HT-29 (cell line): ENCODE data around the gene CASQ2. TPM values are rescaled to one million over a fixed set of nuclear protein-coding genes. Genes with fewer than 3 reads are reported as not detected.

ENCODE experiments used
- DNase-seq: peaks from one replicate; pipeline ENCODE4 v3.0.0-alpha.2; 2015; ENCODE audit warnings: low spot score
- total RNA-seq: library from RNA; depleted of rRNA; stranded (reverse); fragments of >200 nt; shearing (Covaris generic); gene quantifications from 2 replicates; pipeline ENCODE4 v1.2.3, GENCODE V29; 2014; rRNA removed

The CASQ2 gene
- total RNA-seq, result not detected in 2 replicates

DNA sequence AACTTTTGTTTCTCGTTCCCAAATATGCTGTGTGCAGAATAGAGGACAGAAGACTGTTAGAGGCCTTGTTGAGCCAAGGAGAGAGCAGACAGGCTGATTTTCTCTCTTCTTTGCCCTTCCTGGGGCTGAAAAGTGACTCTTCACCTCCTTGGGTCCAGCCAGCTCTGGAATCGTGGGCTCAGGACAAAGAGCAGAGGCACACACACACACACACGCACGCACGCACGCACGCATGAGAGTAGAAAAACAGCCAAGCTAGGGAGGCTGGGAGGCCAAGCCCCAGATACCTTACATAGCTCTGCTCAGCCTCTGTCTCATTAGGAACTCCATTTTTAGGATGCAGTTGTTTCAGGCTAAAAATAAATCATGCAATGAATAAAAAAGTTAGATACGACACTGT is at the start of gene CASQ2:
Gene CASQ2, minus strand, starts transcription at position 166 of the 400 bp plus-strand sequence. CDS start 173 bp downstream, outside the sequence.
- DNase-seq, result no peak

DNA sequence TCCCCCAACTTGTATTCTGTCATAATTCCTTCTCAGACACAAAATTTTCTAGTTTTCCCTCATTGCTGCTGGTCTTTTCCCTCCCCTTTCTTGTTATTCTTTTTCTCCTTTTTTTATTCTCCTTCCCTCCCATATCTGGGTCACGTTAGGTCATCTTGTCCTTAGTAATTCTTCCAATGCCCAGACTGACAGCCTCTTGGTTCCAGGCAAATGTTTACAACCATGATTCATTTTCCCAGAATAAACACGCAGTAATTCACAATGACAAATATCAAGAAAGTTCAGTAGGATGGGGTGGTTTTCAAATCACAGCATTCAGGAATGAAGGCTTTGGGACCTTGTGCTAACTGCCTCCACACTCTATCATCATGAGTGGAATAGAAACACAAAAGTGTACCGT is 47.2 kb upstream of the CASQ2 start:
- no peak for DNase-seq

DNA sequence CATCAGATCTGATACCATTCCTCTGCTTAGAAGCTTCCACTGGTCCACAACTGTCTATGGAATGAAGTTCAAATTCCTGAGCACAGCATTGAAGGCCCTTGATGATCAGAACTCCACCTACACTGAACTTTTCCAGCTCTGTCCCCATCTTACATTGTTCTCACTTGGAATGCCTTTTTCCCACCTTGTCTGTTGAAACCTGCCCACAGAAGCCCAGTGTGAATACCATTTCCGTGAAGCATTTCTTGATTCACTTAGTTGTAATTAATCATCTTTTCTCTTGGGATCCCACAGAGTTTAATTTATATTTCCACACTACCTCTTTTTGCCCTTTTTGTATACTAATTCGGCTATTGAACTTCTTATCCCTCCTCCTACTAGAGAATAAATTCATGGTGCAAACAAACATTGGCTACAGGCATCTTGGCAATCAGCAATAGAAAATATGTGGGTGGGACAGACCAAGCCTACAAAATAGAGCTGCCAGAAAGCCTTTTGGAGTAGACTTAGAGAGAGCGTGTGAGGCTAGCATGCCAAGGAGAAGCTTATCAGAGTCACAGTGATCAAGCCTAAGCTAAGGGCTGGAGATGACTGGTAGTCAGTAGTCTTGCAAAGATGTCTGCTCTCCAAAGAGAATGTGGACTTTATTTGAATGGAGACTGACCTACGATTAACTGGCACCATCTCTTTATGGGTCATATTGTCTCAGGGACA is 46.3 kb upstream of the CASQ2 start:
- peak; percentile 21 for DNase-seq

DNA sequence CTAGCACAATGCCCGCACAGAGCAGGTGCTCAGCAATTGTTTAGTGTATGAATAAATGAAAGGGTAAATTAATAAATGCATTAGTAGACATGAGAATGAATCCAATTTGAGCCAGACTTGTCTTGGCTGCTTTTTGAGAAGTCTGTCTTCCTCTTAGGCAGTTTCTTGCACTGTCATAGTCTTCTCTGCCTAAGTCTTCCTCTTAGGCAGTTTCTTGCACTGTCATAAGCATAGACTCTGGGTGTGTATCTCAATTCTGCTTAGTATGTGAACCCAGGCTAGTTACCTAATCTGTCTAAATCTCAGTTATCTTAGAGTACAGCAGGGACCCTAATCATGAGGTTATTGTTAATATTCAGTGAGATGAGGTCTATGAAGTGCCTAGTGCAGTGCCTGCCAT is 45.2 kb upstream of the CASQ2 start:
- no peak for DNase-seq

DNA sequence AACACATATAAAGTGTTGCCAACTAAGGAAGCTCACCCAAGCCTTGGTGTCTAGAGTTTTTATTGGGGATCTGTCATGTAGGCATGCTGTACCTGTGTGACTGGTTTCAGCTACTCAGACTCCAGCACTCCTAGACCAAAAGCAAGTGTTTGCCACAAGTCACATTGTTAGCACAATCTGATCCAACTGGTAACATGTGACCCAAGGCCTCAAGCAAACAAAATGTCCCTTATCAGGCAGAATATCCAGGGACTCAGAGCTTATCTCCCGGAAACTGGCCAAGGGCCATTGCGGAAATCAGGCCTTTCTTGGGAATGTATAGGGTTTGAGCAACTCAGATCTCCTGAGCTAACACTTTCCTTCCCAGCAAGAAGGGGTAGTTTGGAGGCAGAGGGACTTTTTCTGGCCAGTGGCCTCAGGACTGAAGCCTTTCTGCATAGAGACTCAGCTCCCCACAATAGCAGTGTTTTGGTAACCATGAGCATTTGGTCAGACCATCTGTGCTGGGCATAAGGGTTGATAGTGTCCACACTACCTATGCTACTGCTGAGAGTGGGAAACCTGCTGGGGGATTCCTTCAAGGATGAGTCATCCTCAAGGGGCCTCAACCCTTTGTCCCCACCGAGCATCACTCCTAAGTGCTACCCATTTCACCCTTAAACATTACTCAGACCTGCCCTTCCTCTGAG is 42.8 kb upstream of the CASQ2 start:
- DNase-seq, result peak; percentile 45

DNA sequence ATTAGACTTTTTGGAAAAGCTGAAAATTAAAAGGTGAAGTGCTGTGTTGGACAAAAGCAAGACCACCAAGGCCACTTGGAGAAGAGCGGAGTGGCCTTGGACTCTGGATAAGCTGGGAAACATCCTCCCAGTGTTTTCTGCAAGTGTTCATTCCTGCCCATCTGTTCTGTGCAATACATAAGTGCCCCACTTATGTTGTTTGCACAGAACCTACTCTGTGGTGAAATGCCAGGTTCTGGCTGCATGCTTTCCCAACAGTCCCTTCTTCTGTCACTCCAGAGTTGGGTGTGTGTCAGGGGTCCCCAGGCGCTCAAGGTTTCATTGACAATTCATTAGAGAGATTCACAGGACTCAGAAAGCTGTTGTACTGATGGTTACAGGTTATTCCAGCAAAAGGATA is 42.1 kb upstream of the CASQ2 start:
- no peak for DNase-seq

DNA sequence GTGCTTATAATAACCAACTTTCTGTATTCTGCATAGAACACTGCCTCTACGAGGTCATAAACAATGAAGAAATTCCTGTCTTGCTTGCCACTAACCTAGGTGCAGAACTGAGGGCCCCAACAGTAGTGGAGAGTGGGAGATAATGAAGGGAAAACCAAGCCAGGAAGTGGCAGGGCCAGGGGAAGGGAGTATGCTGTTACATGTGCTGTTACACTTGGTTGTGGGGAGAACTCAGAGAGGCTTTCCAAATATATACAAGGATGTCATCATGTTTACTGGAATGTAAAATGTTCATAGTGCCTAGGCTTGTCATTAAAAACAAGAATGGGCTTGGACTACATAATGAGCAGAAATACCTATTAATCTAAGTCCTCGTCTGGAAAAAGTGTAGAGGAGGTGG is 41.3 kb upstream of the CASQ2 start:
- no peak for DNase-seq

DNA sequence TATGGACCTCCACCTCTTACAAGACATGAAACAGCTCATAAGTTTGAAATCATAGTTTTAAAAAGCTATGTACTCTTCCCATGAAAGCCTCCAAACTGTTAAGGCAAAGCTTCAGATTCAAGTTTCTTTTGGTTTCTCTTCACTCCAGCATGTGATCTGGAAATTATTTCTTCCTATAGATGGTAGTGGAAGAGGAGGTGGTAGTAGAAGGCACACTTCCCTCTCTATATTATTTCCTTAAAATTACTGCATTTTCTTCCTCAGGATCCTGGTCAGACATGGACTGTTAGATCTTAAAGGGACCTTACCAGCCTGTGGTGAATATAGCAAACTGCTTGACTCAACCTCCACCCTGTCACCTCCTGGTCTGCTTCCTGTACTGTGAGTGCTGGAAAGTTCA is 40.6 kb upstream of the CASQ2 start:
- no peak for DNase-seq

DNA sequence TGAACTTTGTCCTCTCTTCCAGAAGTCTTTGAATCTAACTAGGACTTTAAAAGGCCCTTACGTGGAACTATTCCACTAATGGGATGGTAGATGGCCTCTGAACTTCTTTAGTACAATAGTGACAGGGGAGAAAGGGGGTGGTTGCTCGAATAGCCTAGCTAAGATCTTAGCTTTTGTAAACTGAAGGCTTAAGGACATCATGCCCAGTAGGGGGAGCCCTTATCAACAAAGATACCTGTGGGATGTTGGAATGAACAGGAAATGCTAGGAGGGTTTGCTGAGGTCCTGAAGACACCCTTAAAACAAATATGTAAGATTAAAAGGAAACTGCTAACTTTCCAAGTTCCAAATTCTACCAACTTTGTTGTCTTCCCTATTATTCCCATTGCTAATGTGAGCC is 39.2 kb upstream of the CASQ2 start:
- peak; percentile 83 for DNase-seq

DNA sequence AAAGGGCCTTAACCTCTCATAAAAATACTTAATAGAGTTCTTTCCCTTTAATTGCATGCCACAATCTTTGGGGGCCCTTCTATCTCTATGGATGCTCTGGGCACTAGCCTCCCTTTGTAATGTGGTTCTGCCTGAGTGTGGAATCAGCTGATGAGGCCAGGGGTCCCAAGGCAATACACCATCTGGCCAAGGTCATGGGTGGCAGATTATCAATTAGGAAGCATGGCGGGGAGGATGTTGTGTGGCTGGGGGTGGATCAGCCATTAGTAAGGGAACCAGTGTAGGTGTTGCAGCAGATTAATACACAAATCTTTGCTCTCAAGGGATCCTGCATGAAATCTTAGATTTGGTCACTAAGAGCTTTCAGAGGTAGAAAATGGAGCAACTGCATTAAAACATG is 37.1 kb upstream of the CASQ2 start:
- no peak for DNase-seq

DNA sequence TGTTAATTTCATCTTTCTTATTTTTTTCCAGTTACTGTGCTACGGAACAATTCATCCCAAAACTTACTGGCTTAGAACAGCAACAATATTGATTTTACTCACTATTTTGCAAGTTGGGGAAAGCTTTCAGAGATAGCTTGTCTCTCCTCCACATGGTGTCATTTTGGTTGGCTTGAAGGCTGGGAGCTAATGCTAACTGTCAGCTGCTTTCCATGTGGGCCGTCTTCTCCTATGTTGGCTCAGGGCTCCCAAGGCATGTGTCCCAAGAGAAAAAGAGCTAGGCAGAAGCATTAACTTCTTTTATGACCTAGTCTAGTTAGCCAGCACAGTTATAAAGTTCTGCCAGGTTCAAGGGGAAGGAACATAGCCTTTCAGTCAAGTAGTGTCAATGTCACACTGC is 33.9 kb upstream of the CASQ2 start:
- DNase-seq, result no peak

DNA sequence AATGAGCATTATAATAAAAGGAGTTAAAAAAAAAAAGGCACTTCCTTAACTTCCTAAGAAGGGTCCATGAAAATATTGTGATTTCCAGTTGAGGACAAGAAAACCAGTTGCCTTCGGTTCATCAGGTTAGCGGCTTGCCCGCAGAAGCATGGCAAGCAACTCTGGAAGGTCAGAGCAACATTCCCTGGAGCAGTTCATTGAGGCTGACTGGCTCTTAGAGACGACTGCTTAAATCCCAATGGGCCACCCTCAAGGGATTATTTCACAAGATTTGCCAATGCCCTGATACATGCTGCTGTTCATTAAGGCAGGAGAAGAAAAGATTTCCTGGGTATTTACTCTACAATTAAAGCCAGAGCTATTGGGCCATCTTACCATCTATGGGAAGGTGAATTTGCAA is 29.0 kb upstream of the CASQ2 start:
- no peak for DNase-seq

DNA sequence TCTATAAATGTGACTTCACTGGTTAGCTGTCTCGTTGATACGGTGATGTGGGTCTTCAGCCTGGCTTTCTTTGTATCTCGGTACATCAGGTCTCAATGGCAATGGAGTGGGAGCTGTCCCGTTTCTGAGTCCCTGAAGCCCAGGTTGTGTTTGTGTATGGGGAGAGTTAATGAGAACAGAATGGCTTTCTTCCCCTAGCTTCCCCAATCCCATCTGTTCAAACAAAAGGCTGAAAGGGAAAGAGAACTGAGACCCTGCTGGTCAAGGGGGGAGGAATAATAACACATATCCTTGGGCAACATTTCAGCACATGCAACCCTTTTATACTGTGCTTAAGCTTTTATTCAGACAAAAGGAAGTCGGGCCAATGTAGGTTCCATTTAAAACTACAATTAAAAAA is 28.4 kb upstream of the CASQ2 start:
- DNase-seq, result no peak

DNA sequence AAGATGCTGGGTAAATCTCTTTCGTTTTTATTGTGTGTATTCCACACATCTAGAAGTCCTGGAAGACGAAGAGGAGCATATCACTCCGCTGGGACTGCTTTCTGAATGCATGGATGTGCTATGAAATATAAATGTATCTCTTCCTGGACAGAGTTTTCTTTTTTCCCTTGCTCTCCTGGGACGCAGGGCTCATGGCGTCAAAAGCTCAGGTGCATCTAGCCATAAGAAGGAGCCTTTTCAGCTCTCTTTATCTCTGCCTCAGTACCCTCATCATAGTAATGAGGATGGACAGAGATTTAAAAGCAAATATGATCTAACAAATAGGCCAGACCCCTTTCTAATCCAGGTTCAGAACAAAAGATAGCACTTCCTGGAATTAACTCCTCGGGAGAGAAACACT is 27.5 kb upstream of the CASQ2 start:
- DNase-seq, result no peak

DNA sequence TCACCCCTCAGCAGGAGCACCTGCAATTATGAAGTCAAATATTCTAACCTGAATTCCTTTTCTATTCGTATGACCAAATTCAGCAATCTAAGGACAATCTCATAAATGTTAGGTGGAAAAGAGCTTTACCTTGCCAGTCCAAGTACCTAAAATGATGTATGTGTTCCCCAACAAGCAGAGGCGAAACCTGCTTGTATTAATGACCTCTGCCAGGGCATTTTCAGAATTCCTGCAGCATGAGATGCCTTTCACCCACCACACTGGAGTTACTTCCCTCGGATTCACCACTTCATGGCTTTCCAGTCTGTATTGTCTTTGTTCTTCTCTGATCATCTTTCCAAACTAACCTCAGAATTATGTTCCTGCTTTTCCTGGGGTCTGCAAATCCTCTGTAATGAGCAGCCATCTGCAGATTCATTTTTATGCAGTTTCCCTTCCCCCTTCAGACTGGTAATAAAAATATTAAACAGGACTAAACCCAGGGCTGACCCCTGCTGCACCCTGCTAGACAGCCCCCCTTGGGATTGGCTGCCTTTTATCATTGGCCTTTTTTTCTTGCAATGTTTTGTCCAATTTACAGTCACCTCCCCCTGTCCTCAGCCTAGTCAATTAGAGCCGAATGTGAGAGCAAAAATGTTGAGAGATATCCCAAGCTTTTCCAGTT is 26.6 kb upstream of the CASQ2 start:
- no peak for DNase-seq

DNA sequence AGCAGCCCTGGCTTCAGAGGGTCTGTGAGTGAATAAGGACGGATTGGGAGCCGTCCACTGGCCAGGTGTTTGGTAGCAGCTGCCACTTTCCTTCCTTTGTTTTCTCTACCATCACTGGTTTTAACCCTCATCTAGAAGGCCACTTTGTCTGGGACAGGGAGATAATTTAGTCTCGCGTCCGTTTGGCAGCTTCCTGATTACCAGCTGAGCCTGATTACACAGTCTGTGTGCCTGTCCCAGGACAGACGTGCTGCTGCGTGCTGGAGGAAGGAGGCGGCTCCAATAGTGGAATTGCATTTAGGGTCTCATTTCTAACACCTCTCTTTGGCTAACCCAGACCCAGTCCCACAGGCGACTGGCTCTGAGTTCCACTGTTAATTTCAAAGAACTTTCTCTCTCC is 24.6 kb upstream of the CASQ2 start:
- DNase-seq, result no peak

DNA sequence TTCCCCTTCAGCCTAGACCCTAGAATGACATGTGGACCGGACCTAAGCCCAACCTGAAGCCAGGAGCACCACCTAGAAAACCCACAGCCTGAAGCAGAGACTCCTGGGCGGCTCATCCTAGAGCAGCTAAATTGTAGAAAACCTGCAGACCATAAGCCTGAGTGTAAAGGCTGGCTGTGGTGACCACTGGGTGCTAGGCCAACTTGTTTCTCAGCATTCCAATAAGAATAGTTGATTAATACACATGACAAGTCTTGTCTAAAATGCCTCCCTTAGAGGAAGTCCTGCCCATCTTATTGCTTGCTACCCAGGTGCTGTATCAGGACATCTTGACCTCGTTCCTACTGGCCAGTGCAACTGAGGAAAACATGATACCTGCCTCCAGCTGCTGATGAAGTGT is 23.3 kb upstream of the CASQ2 start:
- no peak for DNase-seq

DNA sequence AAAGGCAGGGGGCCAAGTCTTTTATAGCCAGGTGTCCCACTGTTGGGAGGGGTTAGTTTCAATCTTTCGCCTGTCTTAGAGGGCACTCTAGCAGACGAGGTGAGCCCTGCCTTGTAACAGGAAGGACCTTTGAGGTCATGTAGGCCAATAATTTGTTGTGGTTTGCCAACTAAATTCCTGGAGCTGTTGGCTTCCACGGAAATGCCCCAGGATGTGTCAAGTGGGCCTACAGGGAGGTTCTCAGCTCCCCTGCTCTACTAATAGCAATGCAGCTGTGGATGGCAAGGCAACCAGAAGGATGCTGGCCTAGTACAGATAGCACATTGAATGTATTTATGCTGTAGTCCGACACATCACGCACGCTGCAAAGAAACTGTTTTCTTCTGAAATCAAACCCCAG is 22.3 kb upstream of the CASQ2 start:
- DNase-seq, result no peak

DNA sequence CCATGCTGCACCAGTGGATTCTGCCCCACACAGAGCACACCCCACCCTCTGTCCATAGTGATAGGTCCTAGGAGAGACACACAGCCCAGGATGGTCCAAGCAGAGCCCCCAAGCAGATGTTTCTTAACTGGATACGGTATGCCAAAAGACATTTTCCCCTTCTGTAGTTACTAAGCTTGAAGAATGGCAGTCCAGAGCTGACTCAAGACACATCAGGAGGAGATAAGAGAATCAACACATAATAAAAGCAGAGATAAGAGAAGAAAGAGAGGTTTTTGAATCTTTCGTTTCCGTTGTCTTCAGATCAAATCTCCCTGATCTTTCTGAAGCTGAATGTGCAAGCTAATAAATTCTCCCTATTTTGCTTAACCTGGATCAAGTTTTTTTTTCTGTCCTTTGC is 21.8 kb upstream of the CASQ2 start:
- DNase-seq, result no peak

DNA sequence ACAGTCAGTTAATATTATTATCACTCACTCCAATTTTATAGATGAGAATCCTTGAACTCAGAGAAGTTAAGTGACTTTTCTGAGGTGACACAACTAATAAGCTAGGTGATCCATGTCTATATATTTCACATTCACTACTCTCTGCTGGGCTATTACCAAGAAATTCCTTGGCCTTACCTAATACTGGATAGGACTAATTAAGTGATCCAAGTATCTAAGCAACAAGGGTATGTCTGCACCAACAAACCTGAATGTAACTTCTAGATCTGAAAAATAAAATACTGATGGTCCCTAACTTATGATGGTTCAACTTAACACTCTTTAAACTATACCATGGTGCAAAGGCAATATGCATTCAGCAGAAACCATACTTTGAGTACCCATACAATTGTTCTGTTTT is 14.8 kb upstream of the CASQ2 start:
- DNase-seq, result no peak

DNA sequence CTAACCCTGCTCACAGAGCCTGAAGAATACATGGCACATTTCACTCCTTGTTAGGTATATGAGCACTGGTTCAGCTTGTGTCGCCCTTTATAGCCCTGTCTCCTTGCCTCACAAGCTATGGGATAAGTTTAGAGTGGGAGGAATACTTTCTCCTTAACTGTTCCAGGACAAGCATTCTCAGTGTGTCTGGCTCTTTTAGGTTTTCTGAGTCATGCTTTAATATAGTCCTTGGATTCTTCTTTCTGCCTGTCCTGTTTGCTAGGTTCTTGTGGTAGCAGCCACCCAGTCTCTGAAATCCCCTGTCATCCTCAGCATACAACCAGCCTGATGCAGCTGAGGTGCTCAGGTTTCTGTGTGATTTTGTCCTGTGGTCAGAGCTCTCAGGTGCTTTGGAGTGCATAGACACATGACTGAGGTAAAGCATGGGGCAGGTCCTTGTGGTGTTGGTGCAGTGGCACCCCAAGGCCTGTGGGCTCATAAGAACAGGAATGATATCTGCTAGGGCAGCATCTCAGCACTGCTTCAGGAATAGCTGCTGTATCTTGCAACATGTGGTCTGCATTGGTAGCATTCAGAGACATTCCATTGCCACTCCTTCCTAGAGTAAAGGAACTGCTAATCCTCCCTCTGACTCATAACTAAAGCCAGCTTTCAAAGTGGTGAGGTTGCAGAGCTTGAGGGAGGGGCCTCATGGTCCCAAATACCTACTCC is 14.2 kb upstream of the CASQ2 start:
- peak; percentile 40 for DNase-seq

DNA sequence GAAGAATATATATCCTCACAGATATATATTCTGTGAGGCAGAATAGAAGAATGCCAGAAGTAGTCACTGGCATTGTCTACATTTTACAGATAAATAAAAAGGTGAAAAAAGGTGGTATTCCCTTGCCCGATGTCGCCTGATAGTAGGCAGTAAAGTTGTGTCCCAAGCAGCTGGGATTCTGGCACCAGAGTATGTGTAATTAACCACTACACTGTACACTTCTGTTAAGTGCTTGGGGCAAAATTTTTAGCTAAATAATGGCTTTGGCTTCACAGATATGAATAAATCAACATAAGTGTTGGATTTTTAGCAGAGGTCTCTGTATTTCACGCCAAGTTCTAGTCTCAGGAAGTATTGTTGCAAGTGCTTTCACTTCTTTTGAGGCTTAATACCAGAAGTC is 13.3 kb upstream of the CASQ2 start:
- no peak for DNase-seq
